ENCODE data around the gene FBXL13.

- TF ChIP-seq POLR2A (IDR thresholded peaks at IDR 0.05; ENCODE audit: low read depth) (no peak), CTCF (IDR thresholded peaks at IDR 0.05) (no peak), POLR2AphosphoS5 (IDR thresholded peaks at IDR 0.05) (no peak)
These were observed 22.4 kb upstream of the FBXL13 start for GRCh38 chr7:103097041-103097440.
